Chondrocyte (in vitro differentiated cells): ENCODE results near the gene DNAJC1. TPM values are rescaled to one million over a fixed set of nuclear protein-coding genes. Genes with fewer than 3 reads are reported as not detected.

Source experiments
- DNase-seq: peaks from one replicate; pipeline ENCODE4 v3.0.0; 2021; ENCODE audit warnings: mixed read lengths, low spot score
- H3K27ac Mint-ChIP-seq: one replicate; pipeline ENCODE4 v1.8.0; 2021; ENCODE audit warnings: mild to moderate bottlenecking, moderate library complexity, mixed read lengths; ENCODE audit not compliant: unreplicated experiment
- H3K27me3 Mint-ChIP-seq: 2 replicates; pipeline ENCODE4 v1.8.0; 2021; ENCODE audit warnings: low read depth, mixed read lengths
- H3K36me3 Mint-ChIP-seq: 2 replicates; pipeline ENCODE4 v1.8.0; 2021; ENCODE audit warnings: low read depth, mixed read lengths
- H3K4me1 Mint-ChIP-seq: 2 replicates; pipeline ENCODE4 v1.8.0; 2021; ENCODE audit warnings: low read depth, mild to moderate bottlenecking, mixed read lengths
- H3K4me3 Mint-ChIP-seq: one replicate; pipeline ENCODE4 v1.8.0; 2021; ENCODE audit warnings: mild to moderate bottlenecking, moderate library complexity, mixed read lengths; ENCODE audit not compliant: unreplicated experiment
- H3K9me3 Mint-ChIP-seq: 2 replicates; pipeline ENCODE4 v1.8.0; 2021; ENCODE audit warnings: low read depth, mixed read lengths
- total RNA-seq: library from RNA; stranded (reverse); gene quantifications from 3 replicates; pipeline ENCODE4 v1.2.1, GENCODE V29; 2021
- TF ChIP-seq, protein P1 (sequence below): fragments of 200-600 bp; sonication (generic); IDR thresholded peaks from 2 replicates; pipeline ENCODE4 v1.5.0; 2021; ENCODE audit warnings: antibody characterized with exemption, mild to moderate bottlenecking, moderate library complexity

DNAJC1 gene
- total RNA-seq, 1 donor from 2014 or later = 45.1 TPM

DNA sequence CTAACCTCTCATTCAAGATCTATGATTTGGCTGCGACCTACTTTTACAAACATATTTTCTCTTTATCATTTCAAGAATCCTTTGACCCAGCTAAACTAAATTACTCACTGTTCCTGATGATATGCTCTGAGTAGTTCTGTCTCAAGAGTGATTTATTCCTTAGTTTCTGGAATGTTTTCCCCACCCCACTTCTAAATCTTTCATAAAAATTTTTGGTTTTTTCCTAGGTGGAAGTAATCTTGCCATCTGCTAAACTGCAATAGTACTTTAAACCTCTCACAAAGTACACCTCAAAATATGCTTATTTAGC lies 170.8 kb downstream of the DNAJC1 start:
- Mint-ChIP-seq H3K27me3 (no peaks in the 10 kb centered on the region), H3K4me1 (peaks cover 13% of the 10 kb centered on the region), H3K36me3 (peaks cover 35% of the 10 kb centered on the region), H3K27ac (peak overlapping the region; percentile 92), H3K9me3 (peaks cover 48% of the 10 kb centered on the region), H3K4me3 (no peak overlapping the region)
- no peak for DNase-seq
- TF ChIP-seq, protein P1, sequence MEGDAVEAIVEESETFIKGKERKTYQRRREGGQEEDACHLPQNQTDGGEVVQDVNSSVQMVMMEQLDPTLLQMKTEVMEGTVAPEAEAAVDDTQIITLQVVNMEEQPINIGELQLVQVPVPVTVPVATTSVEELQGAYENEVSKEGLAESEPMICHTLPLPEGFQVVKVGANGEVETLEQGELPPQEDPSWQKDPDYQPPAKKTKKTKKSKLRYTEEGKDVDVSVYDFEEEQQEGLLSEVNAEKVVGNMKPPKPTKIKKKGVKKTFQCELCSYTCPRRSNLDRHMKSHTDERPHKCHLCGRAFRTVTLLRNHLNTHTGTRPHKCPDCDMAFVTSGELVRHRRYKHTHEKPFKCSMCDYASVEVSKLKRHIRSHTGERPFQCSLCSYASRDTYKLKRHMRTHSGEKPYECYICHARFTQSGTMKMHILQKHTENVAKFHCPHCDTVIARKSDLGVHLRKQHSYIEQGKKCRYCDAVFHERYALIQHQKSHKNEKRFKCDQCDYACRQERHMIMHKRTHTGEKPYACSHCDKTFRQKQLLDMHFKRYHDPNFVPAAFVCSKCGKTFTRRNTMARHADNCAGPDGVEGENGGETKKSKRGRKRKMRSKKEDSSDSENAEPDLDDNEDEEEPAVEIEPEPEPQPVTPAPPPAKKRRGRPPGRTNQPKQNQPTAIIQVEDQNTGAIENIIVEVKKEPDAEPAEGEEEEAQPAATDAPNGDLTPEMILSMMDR = no peak

DNA sequence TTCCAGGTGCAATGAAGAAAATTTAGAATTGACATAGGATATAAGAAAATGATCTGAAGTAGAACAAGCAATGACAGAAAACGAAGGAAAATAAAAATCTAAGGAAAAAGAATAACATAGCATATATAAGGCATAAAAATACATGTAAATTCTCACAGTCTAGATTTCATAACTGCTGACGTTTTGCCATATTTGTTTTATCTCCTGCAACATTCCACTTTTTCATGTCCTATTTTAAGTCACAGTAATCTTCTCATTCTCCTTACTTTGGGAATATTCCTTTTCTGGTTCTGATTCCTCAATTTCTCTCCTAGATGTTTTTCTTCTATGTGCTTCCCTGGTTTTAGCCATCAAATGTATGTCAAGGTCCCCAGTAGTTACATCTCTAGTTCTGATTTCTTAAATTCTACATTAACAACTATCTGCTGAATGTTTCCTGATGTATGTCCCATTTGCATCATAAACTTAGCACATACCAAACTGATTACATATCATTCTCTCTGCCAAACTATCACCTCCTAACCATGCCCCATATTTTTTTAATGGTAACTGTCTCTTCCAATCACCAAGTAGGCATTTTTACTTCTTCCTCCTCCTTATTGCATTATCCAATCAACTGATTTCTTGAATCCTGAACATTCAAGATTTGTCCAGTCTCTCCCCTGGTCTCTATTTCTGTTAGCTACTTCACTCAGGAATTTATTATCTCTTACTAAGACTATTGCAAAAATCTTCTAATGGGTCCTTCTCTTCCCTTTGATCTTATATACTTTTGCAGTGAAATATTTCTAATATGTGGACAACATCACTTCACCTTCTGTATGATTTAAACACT lies 171.3 kb downstream of the DNAJC1 start:
- Mint-ChIP-seq H3K36me3 (peaks cover 39% of the 10 kb centered on the region), H3K27me3 (no peaks in the 10 kb centered on the region), H3K9me3 (peaks cover 53% of the 10 kb centered on the region), H3K27ac (peak overlapping the region; percentile 92), H3K4me1 (peaks cover 13% of the 10 kb centered on the region), H3K4me3 (no peak overlapping the region)
- TF ChIP-seq, protein P1 = no peak
- DNase-seq = no peak

DNA sequence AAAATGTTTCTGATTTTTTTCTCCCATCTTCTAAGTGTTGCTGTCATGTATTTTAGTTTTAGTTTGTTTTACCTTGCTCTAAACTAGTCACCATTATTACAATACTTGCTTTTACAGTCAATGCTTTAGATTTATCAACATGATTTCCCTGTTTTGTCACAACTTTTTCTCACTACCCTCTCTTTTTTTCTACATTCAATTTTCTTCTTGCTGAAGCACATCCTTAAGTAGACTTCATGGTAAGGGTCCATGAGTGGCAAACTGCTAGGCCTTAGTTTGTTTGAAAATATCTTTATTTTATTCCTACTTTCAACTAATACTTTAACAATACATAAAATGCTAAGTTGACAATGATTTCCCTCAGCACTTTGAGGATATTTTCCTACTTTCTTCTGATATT lies 173.5 kb downstream of the DNAJC1 start:
- no peak for DNase-seq
- H3K9me3 Mint-ChIP-seq = peaks cover 57% of the 10 kb centered on the region
- peaks cover 42% of the 10 kb centered on the region for H3K36me3 Mint-ChIP-seq

DNA sequence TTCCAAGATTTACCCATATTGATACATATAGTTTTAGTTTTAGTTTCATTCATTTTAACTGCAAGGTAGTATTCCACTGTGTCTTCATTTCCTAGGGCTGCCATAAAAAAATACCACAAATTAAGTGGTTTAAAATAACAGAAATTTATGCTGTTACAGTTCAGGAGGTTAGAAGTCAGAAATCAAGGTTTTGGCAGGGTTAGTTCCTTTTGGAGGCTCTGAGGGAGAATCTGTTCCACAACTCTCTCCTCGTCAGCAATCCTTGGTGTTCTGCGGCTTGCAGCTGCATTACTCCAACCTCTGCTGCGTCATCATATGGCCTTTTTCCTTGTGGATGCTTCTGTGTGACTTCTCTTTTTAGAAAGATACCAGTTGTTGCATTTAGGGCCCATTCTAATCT lies 176.2 kb downstream of the DNAJC1 start:
- Mint-ChIP-seq H3K36me3 (peaks cover 36% of the 10 kb centered on the region), H3K27ac (no peak overlapping the region), H3K9me3 (peaks cover 52% of the 10 kb centered on the region)

More for the DNA sequence above, 173.5 kb downstream of the DNAJC1 start:
- Mint-ChIP-seq H3K27me3 (no peaks in the 10 kb centered on the region), H3K4me1 (peaks cover 13% of the 10 kb centered on the region), H3K27ac (no peak overlapping the region), H3K4me3 (no peak overlapping the region)
- TF ChIP-seq, protein P1 = no peak

DNA sequence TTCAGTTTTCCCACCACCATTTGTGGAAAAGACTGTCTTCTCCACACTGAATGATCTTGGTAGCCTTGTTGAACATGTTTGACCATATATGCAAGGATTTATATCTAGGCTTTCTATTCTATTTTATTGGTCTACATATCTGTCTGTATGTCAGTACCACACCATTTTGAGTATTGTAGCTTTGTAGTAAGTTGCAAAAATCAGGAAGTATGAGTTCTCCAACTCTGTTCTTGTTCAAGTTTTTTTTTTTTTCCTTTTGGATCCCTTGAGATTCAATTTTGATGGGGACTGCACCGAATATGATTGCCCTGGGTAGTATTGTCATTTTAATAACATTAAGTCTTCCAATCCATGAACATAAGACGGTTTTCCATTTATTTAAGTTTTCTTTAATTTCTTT lies 176.8 kb downstream of the DNAJC1 start:
- TF ChIP-seq, protein P1 = no peak
- H3K36me3 Mint-ChIP-seq = peaks cover 36% of the 10 kb centered on the region
- DNase-seq = no peak
- H3K27ac Mint-ChIP-seq = no peak overlapping the region
- H3K9me3 Mint-ChIP-seq = peaks cover 49% of the 10 kb centered on the region
- no peaks in the 10 kb centered on the region for H3K4me1 Mint-ChIP-seq
- no peaks in the 10 kb centered on the region for H3K27me3 Mint-ChIP-seq
- no peak overlapping the region for H3K4me3 Mint-ChIP-seq

More for the DNA sequence above, 176.2 kb downstream of the DNAJC1 start:
- Mint-ChIP-seq H3K4me3 (no peak overlapping the region), H3K27me3 (no peaks in the 10 kb centered on the region), H3K4me1 (peaks cover 6% of the 10 kb centered on the region)
- TF ChIP-seq, protein P1 = no peak
- DNase-seq = no peak
